GM10266 (cell line): Measurements from ENCODE around the gene CASKIN2.

Experiments
- DNase-seq: peaks from one replicate; pipeline ENCODE4 v3.0.0; 2012; ENCODE audit errors: extremely low spot score
- CTCF ChIP-seq: IDR thresholded peaks from 2 replicates; pipeline ENCODE4 v1.5.1; 2012; ENCODE audit warnings: mild to moderate bottlenecking, low read depth; ENCODE audit not compliant: control insufficient read depth, insufficient read depth; ENCODE audit errors: missing control alignments

CASKIN2 gene

GRCh38 chr17:75502721-75503329 lies 12.5 kb downstream of the CASKIN2 start:
- TF ChIP-seq CTCF = no peak
- no peak for DNase-seq

DNA sequence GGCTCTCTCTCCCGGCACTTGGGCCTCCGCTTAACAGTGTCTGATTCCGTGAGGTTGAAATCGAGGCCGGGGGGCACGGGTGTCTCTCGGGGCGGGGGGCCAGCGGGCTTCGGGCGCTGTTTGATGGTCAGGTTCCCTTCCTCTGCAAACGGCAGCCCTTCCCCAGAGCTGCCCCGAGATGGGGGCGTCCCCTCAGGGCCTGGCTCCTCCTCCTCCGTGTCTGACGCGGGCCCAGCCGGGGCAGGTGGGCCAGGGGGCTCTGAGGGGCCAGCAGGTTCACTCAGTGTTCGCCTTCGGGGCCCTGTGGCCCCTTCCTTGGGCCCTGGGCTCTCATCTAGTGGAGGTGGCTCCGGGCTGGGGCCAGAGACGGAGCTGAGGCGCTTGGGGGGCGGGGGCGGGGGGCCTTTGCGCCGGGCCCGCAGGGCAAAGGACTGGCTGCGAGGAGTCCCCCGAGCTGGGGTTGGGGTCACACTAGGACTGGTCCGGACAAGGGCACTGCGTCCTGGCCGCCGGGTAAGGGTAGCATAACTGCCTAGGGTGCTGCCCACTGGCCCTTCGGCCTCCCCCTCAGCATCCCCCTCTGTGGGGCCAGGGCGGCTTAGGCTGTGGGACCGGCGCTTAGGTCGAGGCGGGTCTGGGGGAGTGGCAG lies 13.1 kb downstream of the CASKIN2 start:
- DNase-seq = no peak
- no peak for TF ChIP-seq CTCF

GRCh38 chr17:75501378-75502071 lies 13.8 kb downstream of the CASKIN2 start:
- TF ChIP-seq CTCF = no peak
- no peak for DNase-seq

DNA sequence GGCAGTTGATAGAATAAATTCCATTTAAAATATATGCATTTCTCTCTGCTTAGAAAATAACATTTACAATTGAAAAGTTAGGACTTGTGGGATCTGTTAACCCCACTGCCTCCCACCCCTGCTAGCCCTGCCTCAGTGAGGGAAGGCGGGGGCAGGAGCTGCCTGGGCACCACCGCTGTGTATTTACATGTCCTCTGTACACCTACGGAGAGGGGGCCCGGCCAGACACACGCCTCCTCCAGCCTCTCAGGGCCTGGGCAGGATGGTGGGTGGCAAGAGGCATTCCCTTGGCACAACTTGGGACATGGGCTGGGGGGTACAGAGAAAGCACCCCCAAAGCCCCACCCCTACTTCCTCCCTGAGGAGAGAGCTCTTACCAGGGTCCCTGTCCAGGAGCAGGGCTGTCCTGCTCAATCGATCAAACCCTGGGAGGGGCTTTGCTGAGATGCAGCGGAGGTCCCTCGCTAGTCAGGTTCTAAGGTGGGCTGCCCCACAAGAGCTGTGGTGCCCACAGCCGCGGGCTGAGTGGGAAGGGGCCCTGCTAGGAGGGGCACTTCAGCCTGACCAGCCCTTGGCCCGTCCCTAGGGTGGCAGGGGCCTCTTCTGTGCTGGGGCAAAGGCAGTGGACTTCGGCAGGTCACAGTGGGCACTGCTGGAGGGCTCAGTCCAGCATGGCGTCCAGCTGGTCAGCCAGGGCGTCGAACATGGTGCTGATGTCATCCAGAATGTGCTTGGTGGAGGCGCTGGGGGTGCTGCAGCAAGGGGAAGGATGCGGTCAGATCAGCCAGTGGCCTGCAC lies 14.7 kb downstream of the CASKIN2 start:
- no peak for TF ChIP-seq CTCF
- no peak for DNase-seq

DNA sequence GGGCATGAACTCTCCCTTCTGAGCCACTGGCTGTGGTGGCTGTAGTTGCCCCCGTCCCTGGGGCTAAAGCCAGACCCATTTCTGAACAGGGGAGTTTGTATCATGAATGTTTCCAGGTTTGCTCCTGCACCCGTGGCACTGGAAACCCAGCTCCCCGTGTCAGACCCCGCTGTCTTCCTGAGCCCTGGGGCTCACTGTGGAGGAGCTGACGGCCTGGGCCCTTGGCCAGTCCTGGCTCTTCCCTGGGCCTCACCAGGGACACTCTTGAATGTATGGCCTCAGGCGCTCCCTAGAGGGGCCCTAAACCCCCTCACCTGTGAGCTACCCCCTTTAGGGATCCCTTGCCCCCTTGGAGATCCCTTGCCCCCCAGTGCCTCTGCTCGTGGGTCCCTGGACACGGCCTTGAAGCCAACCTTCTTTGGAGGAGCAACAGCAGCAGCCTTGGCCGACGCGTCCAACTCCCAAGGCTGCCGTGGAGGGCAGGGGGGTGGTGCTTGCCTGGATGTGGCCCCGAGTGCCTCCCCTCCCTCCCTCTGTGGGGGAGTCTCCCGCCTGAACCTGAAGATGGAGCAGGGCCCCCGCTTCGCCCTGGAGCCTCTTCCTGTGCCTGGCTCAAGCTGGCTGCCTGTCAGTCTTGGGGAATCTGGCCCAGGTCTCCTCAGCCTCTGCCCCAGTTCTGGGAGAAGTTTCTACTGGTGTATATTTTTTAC lies 15.9 kb downstream of the CASKIN2 start:
- no peak for TF ChIP-seq CTCF
- no peak for DNase-seq

GRCh38 chr17:75498726-75499213 lies 16.6 kb downstream of the CASKIN2 start:
- DNase-seq = no peak
- TF ChIP-seq CTCF = no peak
